HCEC 1CT (cell line): ENCODE results near the gene UBQLN4.
"Not testable (repeated sequence)": the region's sequence is repeated elsewhere in the genome, so short reads cannot be mapped to it uniquely, and the experiment has no call there.

ENCODE experiments used
- DNase-seq: peaks from one replicate; pipeline ENCODE4 v3.0.0-alpha.2; 2017

UBQLN4 gene

GRCh38 chr1:156080863-156081179 lies 27.2 kb upstream of the UBQLN4 start:
- no peak for DNase-seq

- DNase-seq, result no peak
Observed at GRCh38 chr1:156080241-156080862, 26.8 kb upstream of the UBQLN4 start.

- DNase-seq, result no peak
Observed at GRCh38 chr1:156079762-156080161, 26.2 kb upstream of the UBQLN4 start.

- DNase-seq, result no peak
Observed at GRCh38 chr1:156078728-156079127, 25.1 kb upstream of the UBQLN4 start.

- DNase-seq, result no peak
Observed at GRCh38 chr1:156077430-156077760, 23.8 kb upstream of the UBQLN4 start.

- DNase-seq, result no peak
Observed at GRCh38 chr1:156076609-156077429, 23.2 kb upstream of the UBQLN4 start.

- no peak for DNase-seq
Observed at GRCh38 chr1:156075775-156076204, 22.2 kb upstream of the UBQLN4 start.

GRCh38 chr1:156075162-156075561 lies 21.6 kb upstream of the UBQLN4 start:
- DNase-seq, result no peak

GRCh38 chr1:156074661-156075060 lies 21.1 kb upstream of the UBQLN4 start:
- DNase-seq, result no peak

- DNase-seq, result no peak
Observed at GRCh38 chr1:156073740-156074139, 20.1 kb upstream of the UBQLN4 start.

GRCh38 chr1:156073110-156073687 lies 19.6 kb upstream of the UBQLN4 start:
- no peak for DNase-seq

- no peak for DNase-seq
Observed at GRCh38 chr1:156072251-156072650, 18.7 kb upstream of the UBQLN4 start.

- not testable (repeated sequence) for DNase-seq
Observed at GRCh38 chr1:156071332-156071816, 17.8 kb upstream of the UBQLN4 start.

GRCh38 chr1:156070548-156070947 lies 16.9 kb upstream of the UBQLN4 start:
- no peak for DNase-seq

GRCh38 chr1:156069490-156070455 lies 16.2 kb upstream of the UBQLN4 start:
- no peak for DNase-seq

GRCh38 chr1:156067262-156067661 lies 13.7 kb upstream of the UBQLN4 start:
- DNase-seq, result no peak

GRCh38 chr1:156065871-156066270 lies 12.3 kb upstream of the UBQLN4 start:
- no peak for DNase-seq

GRCh38 chr1:156065212-156065611 lies 11.6 kb upstream of the UBQLN4 start:
- no peak for DNase-seq

GRCh38 chr1:156064615-156065014 lies 11.0 kb upstream of the UBQLN4 start:
- DNase-seq, result no peak

- DNase-seq, result no peak
Observed at GRCh38 chr1:156063997-156064285, 10.3 kb upstream of the UBQLN4 start.

- DNase-seq, result no peak
Observed at GRCh38 chr1:156062189-156062588, 8.6 kb upstream of the UBQLN4 start.

GRCh38 chr1:156060937-156061636 lies 7.5 kb upstream of the UBQLN4 start, which contains the start of gene RAB25:
RAB25 (plus strand) TSS chr1:156061160; CDS start chr1:156061401, 241 bp downstream.
- DNase-seq, result no peak
